ENCODE results near the gene SEPSECS. TPM values are rescaled to one million over a fixed set of nuclear protein-coding genes. Genes with fewer than 3 reads are reported as not detected.

SEPSECS gene
- total RNA-seq, 3 donors from 2014 or later (not counting 1 experiment from before 2014, with no cell fraction given), result 18.5 to 26.6 (median 20.7) TPM

DNA sequence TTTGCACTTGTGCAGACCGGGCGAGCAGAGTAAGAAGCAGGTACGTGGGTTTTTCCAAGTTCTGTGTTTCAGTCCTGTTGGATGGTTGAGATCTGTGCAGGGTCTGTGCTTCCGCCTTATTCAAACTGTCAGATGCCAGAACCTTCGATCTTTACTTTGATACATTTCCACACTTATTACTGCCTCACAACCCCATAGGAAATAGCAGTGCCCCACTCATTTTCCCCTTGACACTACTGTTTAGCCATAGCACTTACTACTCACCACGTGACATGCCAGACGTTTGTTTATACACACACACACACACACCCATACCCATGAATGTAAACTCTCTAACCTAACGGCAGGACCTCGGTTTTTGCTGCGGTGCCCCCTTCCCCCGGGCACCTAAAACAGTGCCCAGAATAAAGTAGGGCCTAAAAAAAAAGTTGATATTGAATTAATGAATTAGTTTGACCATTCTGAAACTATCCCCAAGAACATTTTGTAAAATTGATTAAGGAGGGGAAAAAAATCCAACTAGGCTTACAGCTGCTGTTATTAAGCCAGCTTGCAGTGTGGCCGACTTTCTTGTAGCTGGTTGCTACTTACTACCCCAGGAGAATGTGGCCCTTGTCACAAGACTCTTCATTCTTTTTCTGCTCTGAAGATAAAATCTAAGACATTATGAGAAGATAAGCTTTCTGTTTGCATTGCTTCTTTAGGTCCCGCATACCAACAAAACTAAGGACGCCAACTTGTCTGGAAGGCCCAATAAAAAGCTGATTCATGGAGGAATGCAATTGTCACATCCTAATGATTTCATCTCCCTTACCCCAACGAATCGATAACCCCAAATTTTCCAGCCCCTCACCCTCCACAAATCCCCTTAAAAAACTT is 704 bp upstream of the SEPSECS start:
- H3K36me3 Mint-ChIP-seq, result peaks cover 7% of the 10 kb centered on the region
- Histone ChIP-seq H3K27me3 (ENCODE audit: control insufficient read depth, insufficient read depth, low read length) (no peaks in the 10 kb centered on the region), H3K9me3 (ENCODE audit: control insufficient read depth, insufficient read depth, low read length) (no peaks in the 10 kb centered on the region), H3K4me1 (ENCODE audit: control insufficient read depth, insufficient read depth, low read length) (peaks cover 17% of the 10 kb centered on the region), H3K36me3 (ENCODE audit: control insufficient read depth, insufficient read depth, low read length) (peaks cover 6% of the 10 kb centered on the region), H3K27ac (ENCODE audit: low read length) (peak overlapping the region; percentile 97), H3K4me3 (ENCODE audit: low read length) (peak overlapping the region; percentile 86)
- WGBS (ENCODE audit: insufficient coverage), result 9% methylated on average over 15 of the region's 16 CpGs
- peaks cover 46 to 53% of the 10 kb centered on the region in 2 donors for H3K4me1 Mint-ChIP-seq
- intact Hi-C loops (cut with micrococcal nuclease), result loop anchor here (1.0 to 10.0 kb wide), 3 partner anchors 73 to 214 kb away; partner anchors contain the start of genes ANAPC4, PI4K2B and ZCCHC4
- H3K27ac Mint-ChIP-seq, result peak overlapping the region; percentile 94 to 97
- ATAC-seq (peak; percentile 28 to 45 (median 30)), DNase-seq (peak in 1 of 2 donors; percentile 32)
- TF ChIP-seq, protein P1, sequence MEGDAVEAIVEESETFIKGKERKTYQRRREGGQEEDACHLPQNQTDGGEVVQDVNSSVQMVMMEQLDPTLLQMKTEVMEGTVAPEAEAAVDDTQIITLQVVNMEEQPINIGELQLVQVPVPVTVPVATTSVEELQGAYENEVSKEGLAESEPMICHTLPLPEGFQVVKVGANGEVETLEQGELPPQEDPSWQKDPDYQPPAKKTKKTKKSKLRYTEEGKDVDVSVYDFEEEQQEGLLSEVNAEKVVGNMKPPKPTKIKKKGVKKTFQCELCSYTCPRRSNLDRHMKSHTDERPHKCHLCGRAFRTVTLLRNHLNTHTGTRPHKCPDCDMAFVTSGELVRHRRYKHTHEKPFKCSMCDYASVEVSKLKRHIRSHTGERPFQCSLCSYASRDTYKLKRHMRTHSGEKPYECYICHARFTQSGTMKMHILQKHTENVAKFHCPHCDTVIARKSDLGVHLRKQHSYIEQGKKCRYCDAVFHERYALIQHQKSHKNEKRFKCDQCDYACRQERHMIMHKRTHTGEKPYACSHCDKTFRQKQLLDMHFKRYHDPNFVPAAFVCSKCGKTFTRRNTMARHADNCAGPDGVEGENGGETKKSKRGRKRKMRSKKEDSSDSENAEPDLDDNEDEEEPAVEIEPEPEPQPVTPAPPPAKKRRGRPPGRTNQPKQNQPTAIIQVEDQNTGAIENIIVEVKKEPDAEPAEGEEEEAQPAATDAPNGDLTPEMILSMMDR (IDR thresholded peaks at IDR 0.05), result no peak
- no peaks in the 10 kb centered on the region for H3K27me3 Mint-ChIP-seq (ENCODE audit: low read depth in 2 of 2)
- H3K4me3 Mint-ChIP-seq, result peak overlapping the region; percentile 87
- H3K9me3 Mint-ChIP-seq, result no peaks in the 10 kb centered on the region

DNA sequence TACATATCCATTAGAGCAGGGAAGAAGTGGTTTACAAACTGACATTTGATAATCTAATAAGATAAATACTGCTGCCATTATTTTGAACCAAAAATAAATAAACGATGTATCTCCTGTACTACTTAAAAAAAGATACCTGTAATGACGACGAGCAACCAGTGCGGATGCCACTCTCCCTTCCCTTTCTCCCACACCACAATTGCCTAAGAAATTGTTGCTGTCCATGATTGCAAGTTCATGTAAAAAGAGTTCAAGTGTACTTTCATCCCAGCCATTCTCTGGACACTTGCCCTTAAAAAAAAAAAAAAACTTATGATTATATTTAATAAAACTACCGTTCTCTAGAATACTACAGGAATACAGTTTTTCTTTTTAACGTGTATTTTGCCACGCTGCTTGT is 1.4 kb downstream of the SEPSECS start:
- Histone ChIP-seq H3K4me1 (ENCODE audit: control insufficient read depth, insufficient read depth, low read length) (peaks cover 17% of the 10 kb centered on the region), H3K36me3 (ENCODE audit: control insufficient read depth, insufficient read depth, low read length) (peaks cover 18% of the 10 kb centered on the region), H3K4me3 (ENCODE audit: low read length) (no peak overlapping the region), H3K9me3 (ENCODE audit: control insufficient read depth, insufficient read depth, low read length) (no peaks in the 10 kb centered on the region), H3K27me3 (ENCODE audit: control insufficient read depth, insufficient read depth, low read length) (no peaks in the 10 kb centered on the region), H3K27ac (ENCODE audit: low read length) (no peak overlapping the region)
- Mint-ChIP-seq H3K4me1 (peaks cover 33 to 44% of the 10 kb centered on the region in 2 donors), H3K27me3 (ENCODE audit: low read depth in 2 of 2) (no peaks in the 10 kb centered on the region), H3K9me3 (no peaks in the 10 kb centered on the region), H3K27ac (peak overlapping the region; percentile 94 to 97), H3K36me3 (peaks cover 2% of the 10 kb centered on the region), H3K4me3 (peak overlapping the region; percentile 87)
- TF ChIP-seq, protein P1 (IDR thresholded peaks at IDR 0.05), result no peak
- intact Hi-C loops (cut with micrococcal nuclease), result no loop called here
- DNase-seq (no peak), ATAC-seq (no peak)
- 94% methylated on average over 7 of the region's 7 CpGs for WGBS (ENCODE audit: insufficient coverage)

DNA sequence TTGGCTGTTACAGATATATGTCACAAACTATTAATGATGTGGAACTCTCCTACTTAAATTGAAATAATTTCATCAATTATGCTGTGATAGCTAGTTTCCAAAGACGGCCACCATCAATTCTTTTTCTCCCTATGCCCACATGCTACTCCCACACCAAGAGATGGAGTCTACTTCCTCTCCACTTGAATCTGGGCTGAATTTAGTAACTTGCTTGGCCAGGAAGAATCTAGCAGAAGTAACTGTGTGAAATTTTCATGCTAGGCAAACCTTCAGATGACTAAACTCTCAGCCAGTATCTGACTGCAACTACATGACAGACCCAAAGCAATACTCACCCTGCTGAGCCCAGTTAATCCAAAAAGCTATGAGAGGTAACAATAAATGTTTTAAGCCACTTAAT is 3.2 kb downstream of the SEPSECS start:
- Histone ChIP-seq H3K9me3 (ENCODE audit: control insufficient read depth, insufficient read depth, low read length) (no peaks in the 10 kb centered on the region), H3K27me3 (ENCODE audit: control insufficient read depth, insufficient read depth, low read length) (no peaks in the 10 kb centered on the region), H3K36me3 (ENCODE audit: control insufficient read depth, insufficient read depth, low read length) (peaks cover 20% of the 10 kb centered on the region), H3K4me3 (ENCODE audit: low read length) (no peak overlapping the region), H3K4me1 (ENCODE audit: control insufficient read depth, insufficient read depth, low read length) (peaks cover 17% of the 10 kb centered on the region), H3K27ac (ENCODE audit: low read length) (no peak overlapping the region)
- DNase-seq (no peak), ATAC-seq (no peak)
- Mint-ChIP-seq H3K27ac (peak overlapping the region in 1 of 2 donors; percentile 57), H3K4me1 (peaks cover 20 to 30% of the 10 kb centered on the region in 2 donors), H3K4me3 (no peak overlapping the region), H3K27me3 (ENCODE audit: low read depth in 2 of 2) (no peaks in the 10 kb centered on the region), H3K9me3 (no peaks in the 10 kb centered on the region), H3K36me3 (no peaks in the 10 kb centered on the region)
- intact Hi-C loops (cut with micrococcal nuclease), result no loop called here
- no CpG with 5 or more reads among the region's 1 CpG for WGBS (ENCODE audit: insufficient coverage)
- TF ChIP-seq, protein P1 (IDR thresholded peaks at IDR 0.05), result no peak
